Esophagus muscularis mucosa (tissue), 4 donors: ENCODE data around the gene MTG1. TPM values are rescaled to one million over a fixed set of nuclear protein-coding genes. Genes with fewer than 3 reads are reported as not detected.

ENCODE experiments used
- DNase-seq: peaks from one replicate; pipeline ENCODE4 v3.0.0-alpha.2; 2017; ENCODE audit errors: extremely low spot score
- H3K27ac ChIP-seq, 4 donors: fragments of 200-600 bp; sonication (generic); replicated peaks in 1 of 4; 1 replicate in 3 of 4; 2 replicates in 1 of 4; pipeline ENCODE4 v1.5.1; 2016 to 2019; ENCODE audit warnings: mild to moderate bottlenecking in 1 of 4
- H3K27me3 ChIP-seq, 4 donors: fragments of 200-600 bp; sonication (generic); one replicate each; pipeline versions ENCODE4 v1.5.1 to v1.6.0; 2016 to 2019
- H3K36me3 ChIP-seq, 4 donors: fragments of 200-600 bp; sonication (generic); one replicate each; pipeline ENCODE4 v1.5.1; 2016 to 2019
- H3K4me1 ChIP-seq, 4 donors: fragments of 200-600 bp; sonication (generic); one replicate each; pipeline ENCODE4 v1.5.1; 2016 to 2019
- H3K4me3 ChIP-seq, 4 donors: fragments of 200-600 bp; sonication (generic); 1 replicate in 2 of 4; 2 replicates in 2 of 4; pipeline ENCODE4 v1.5.1; 2016 to 2019; ENCODE audit warnings: mild to moderate bottlenecking in 4 of 4, moderate library complexity in 1 of 4
- H3K9me3 ChIP-seq, 4 donors: fragments of 200-600 bp; sonication (generic); 1 replicate in 3 of 4; 2 replicates in 1 of 4; pipeline ENCODE4 v1.5.1; 2016 to 2019
- CTCF ChIP-seq, 3 experiments: fragments of 200-600 bp in 2 of 3; fragments of 450-650 bp in 1 of 3; sonication (generic) in 2 of 3; IDR thresholded peaks; one replicate each; pipeline ENCODE4 v1.5.1; 2017 to 2019; ENCODE audit warnings: antibody characterized with exemption in 3 of 3, mild to moderate bottlenecking in 2 of 3, moderate library complexity in 1 of 3
- EP300 ChIP-seq: sonication (generic); formaldehyde crosslinking; IDR thresholded peaks from one replicate; pipeline ENCODE4 v1.6.1; 2017; ENCODE audit warnings: antibody characterized with exemption
- POLR2A ChIP-seq: fragments of 450-650 bp; IDR thresholded peaks from one replicate; pipeline ENCODE4 v1.6.1; 2017; ENCODE audit warnings: antibody characterized with exemption, moderate library complexity, mild to moderate bottlenecking, low read depth
- POLR2AphosphoS5 ChIP-seq, 2 donors: sonication (generic); formaldehyde crosslinking; IDR thresholded peaks; one replicate each; pipeline ENCODE4 v1.6.1; 2017; ENCODE audit warnings: antibody characterized with exemption in 2 of 2
- WGBS: methylation state at CpG from one replicate; pipeline ENCODE4 v1.1.5; 2018; 5-methylcytosine and 5-hydroxymethylcytosine counted together
- intact Hi-C: fragments of 100-400 bp; cut with DNase I; formaldehyde crosslinking; loops from one replicate; pipeline ENCODE4 v1.15.1; 2023
- total RNA-seq, 4 donors: library from RNA; depleted of rRNA; stranded (reverse); fragments of >200 nt; gene quantifications; one replicate each; pipeline versions ENCODE4 v1.1.0 to v1.2.1, GENCODE V29; 2016

MTG1 gene
- total RNA-seq, 4 donors from 2014 or later: 12.6 to 23.6 (median 15.9) TPM

- Histone ChIP-seq H3K4me1 (no peaks in the 10 kb centered on the region), H3K27me3 (no peaks in the 10 kb centered on the region), H3K36me3 (peaks cover 0 to 14% (median 0%) of the 10 kb centered on the region in 4 donors), H3K27ac (no peak overlapping the region), H3K4me3 (no peak overlapping the region), H3K9me3 (no peaks in the 10 kb centered on the region)
- WGBS: 85% methylated on average over 43 of the region's 46 CpGs
- intact Hi-C loops: no loop called here
- TF ChIP-seq EP300 (no peak), CTCF (IDR thresholded peaks at IDR 0.05) (no peak), POLR2A (no peak)
- DNase-seq: peak; percentile 78
These were observed 62.3 kb downstream of the MTG1 start for GRCh38 chr10:133456041-133456951.

DNA sequence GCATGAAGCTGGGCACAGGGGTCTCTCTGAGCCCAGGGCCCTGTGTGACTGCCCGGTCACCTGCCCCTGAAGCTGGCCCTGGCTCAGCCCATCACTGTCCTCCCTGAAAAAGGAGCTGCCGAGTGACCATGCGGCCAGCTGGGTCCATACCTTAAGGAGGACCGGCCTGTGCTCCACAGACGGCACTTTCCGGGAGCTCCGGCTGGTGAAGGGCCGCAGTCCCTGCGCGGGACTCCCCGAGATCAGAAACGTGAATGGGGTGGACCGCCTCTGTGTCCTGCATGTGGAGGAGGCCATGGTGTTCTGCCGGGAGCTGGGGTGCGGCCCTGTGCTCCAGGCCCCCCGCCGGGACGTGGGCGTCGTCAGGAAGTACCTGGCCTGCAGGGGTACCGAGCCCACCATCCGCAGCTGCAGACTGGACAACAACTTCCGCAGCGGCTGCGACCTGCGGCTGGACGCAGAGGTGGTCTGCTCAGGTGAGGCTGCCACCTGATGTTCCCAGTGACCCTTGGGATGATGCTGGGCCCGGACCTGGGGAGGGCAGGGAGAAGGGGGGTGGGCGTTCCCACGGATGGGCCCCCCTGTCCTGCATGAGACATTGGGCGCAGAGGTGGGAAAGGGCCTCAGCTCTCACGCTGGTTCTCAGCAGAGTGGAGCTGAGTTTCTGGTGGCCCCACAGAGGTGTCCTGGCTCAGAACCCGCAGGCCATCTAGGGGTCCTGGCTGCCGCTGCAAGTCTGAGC is 63.3 kb downstream of the MTG1 start:
- H3K36me3 ChIP-seq: peaks cover 0 to 19% (median 0%) of the 10 kb centered on the region in 4 donors
- 90% methylated on average over 14 of the region's 34 CpGs for WGBS
- intact Hi-C loops: no loop called here

GRCh38 chr10:133458021-133458709 is 64.2 kb downstream of the MTG1 start:
- H3K9me3 ChIP-seq: no peaks in the 10 kb centered on the region
- peaks cover 0 to 19% (median 0%) of the 10 kb centered on the region in 4 donors for H3K36me3 ChIP-seq
- TF ChIP-seq EP300: no peak
- no peak for TF ChIP-seq CTCF (IDR thresholded peaks at IDR 0.05)
- no peak for TF ChIP-seq POLR2AphosphoS5 (IDR thresholded peaks at IDR 0.05)
- TF ChIP-seq POLR2A: no peak
- intact Hi-C loops: no loop called here
- peak; percentile 88 for DNase-seq
- H3K27me3 ChIP-seq: no peaks in the 10 kb centered on the region
- H3K4me1 ChIP-seq: no peaks in the 10 kb centered on the region
- H3K27ac ChIP-seq: no peak overlapping the region
- 91% methylated on average over 23 of the region's 40 CpGs for whole genome bisulfite sequencing
- H3K4me3 ChIP-seq: no peak overlapping the region

More for the DNA sequence above, 63.3 kb downstream of the MTG1 start:
- no peaks in the 10 kb centered on the region for H3K4me1 ChIP-seq
- H3K4me3 ChIP-seq: no peak overlapping the region
- no peaks in the 10 kb centered on the region for H3K27me3 ChIP-seq
- peak; percentile 77 for DNase-seq
- no peaks in the 10 kb centered on the region for H3K9me3 ChIP-seq
- TF ChIP-seq POLR2A (no peak), CTCF (IDR thresholded peaks at IDR 0.05) (no peak), EP300 (no peak), POLR2AphosphoS5 (IDR thresholded peaks at IDR 0.05) (no peak)
- H3K27ac ChIP-seq: no peak overlapping the region

- Histone ChIP-seq H3K4me1 (no peaks in the 10 kb centered on the region), H3K36me3 (peaks cover 0 to 19% (median 0%) of the 10 kb centered on the region in 4 donors), H3K27ac (no peak overlapping the region), H3K4me3 (no peak overlapping the region), H3K9me3 (no peaks in the 10 kb centered on the region), H3K27me3 (no peaks in the 10 kb centered on the region)
- 82% methylated on average over 14 of the region's 21 CpGs for WGBS
- intact Hi-C loops: no loop called here
- DNase-seq: peak; percentile 88
- no peak for TF ChIP-seq POLR2AphosphoS5 (IDR thresholded peaks at IDR 0.05)
- no peak for TF ChIP-seq EP300
- no peak for TF ChIP-seq CTCF (IDR thresholded peaks at IDR 0.05)
- TF ChIP-seq POLR2A: no peak
These were observed 64.9 kb downstream of the MTG1 start for GRCh38 chr10:133458710-133459453.
